ENCODE results near the gene PBOV1. TPM values are rescaled to one million over a fixed set of nuclear protein-coding genes. Genes with fewer than 3 reads are reported as not detected.

The PBOV1 gene
- total RNA-seq, 1 donor = not detected

- H3K4me1 ChIP-seq (ENCODE audit: insufficient read depth, low read length) = no peaks in the 10 kb centered on the region
- no peaks in the 10 kb centered on the region for H3K9me3 ChIP-seq (ENCODE audit: low read depth, low read length)
- no peak overlapping the region for H3K4me3 ChIP-seq (ENCODE audit: low read length)
- no peaks in the 10 kb centered on the region for H3K27me3 ChIP-seq (ENCODE audit: insufficient read depth, low read length)
These were observed 15.0 kb downstream of the PBOV1 start for GRCh38 chr6:138203315-138203714.

GRCh38 chr6:138201836-138202235, 16.5 kb downstream of the PBOV1 start:
- H3K4me3 ChIP-seq (ENCODE audit: low read length) = no peak overlapping the region

GRCh38 chr6:138198430-138199091, 19.7 kb downstream of the PBOV1 start:
- Histone ChIP-seq H3K9me3 (ENCODE audit: low read depth, low read length) (no peaks in the 10 kb centered on the region), H3K27me3 (ENCODE audit: insufficient read depth, low read length) (no peaks in the 10 kb centered on the region), H3K4me1 (ENCODE audit: insufficient read depth, low read length) (no peaks in the 10 kb centered on the region), H3K4me3 (ENCODE audit: low read length) (no peak overlapping the region)

More at GRCh38 chr6:138201836-138202235, 16.5 kb downstream of the PBOV1 start:
- Histone ChIP-seq H3K4me1 (ENCODE audit: insufficient read depth, low read length) (no peaks in the 10 kb centered on the region), H3K27me3 (ENCODE audit: insufficient read depth, low read length) (no peaks in the 10 kb centered on the region), H3K9me3 (ENCODE audit: low read depth, low read length) (no peaks in the 10 kb centered on the region)

- Histone ChIP-seq H3K27me3 (ENCODE audit: insufficient read depth, low read length) (no peaks in the 10 kb centered on the region), H3K4me1 (ENCODE audit: insufficient read depth, low read length) (no peaks in the 10 kb centered on the region)
These were observed 20.7 kb downstream of the PBOV1 start for GRCh38 chr6:138197570-138197969.

GRCh38 chr6:138196122-138196738, 22.1 kb downstream of the PBOV1 start:
- no peaks in the 10 kb centered on the region for H3K4me1 ChIP-seq (ENCODE audit: insufficient read depth, low read length)
- H3K9me3 ChIP-seq (ENCODE audit: low read depth, low read length) = no peaks in the 10 kb centered on the region
- no peak overlapping the region for H3K4me3 ChIP-seq (ENCODE audit: low read length)
- H3K27me3 ChIP-seq (ENCODE audit: insufficient read depth, low read length) = no peaks in the 10 kb centered on the region

More at GRCh38 chr6:138197570-138197969, 20.7 kb downstream of the PBOV1 start:
- Histone ChIP-seq H3K9me3 (ENCODE audit: low read depth, low read length) (no peaks in the 10 kb centered on the region), H3K4me3 (ENCODE audit: low read length) (no peak overlapping the region)

- no peaks in the 10 kb centered on the region for H3K9me3 ChIP-seq (ENCODE audit: low read depth, low read length)
- no peak overlapping the region for H3K4me3 ChIP-seq (ENCODE audit: low read length)
- H3K4me1 ChIP-seq (ENCODE audit: insufficient read depth, low read length) = no peaks in the 10 kb centered on the region
- H3K27me3 ChIP-seq (ENCODE audit: insufficient read depth, low read length) = no peaks in the 10 kb centered on the region
These were observed 24.0 kb downstream of the PBOV1 start for GRCh38 chr6:138194287-138194686.

- Histone ChIP-seq H3K4me3 (ENCODE audit: low read length) (no peak overlapping the region), H3K4me1 (ENCODE audit: insufficient read depth, low read length) (no peaks in the 10 kb centered on the region), H3K27me3 (ENCODE audit: insufficient read depth, low read length) (no peaks in the 10 kb centered on the region), H3K9me3 (ENCODE audit: low read depth, low read length) (no peaks in the 10 kb centered on the region)
These were observed 29.9 kb downstream of the PBOV1 start for GRCh38 chr6:138188278-138188941.

GRCh38 chr6:138187156-138187555, 31.1 kb downstream of the PBOV1 start:
- H3K27me3 ChIP-seq (ENCODE audit: insufficient read depth, low read length) = no peaks in the 10 kb centered on the region
- H3K4me3 ChIP-seq (ENCODE audit: low read length) = no peak overlapping the region
- no peaks in the 10 kb centered on the region for H3K9me3 ChIP-seq (ENCODE audit: low read depth, low read length)
- no peaks in the 10 kb centered on the region for H3K4me1 ChIP-seq (ENCODE audit: insufficient read depth, low read length)

GRCh38 chr6:138184230-138184629, 34.1 kb downstream of the PBOV1 start:
- Histone ChIP-seq H3K4me1 (ENCODE audit: insufficient read depth, low read length) (no peaks in the 10 kb centered on the region), H3K4me3 (ENCODE audit: low read length) (no peak overlapping the region), H3K27me3 (ENCODE audit: insufficient read depth, low read length) (peaks cover 3% of the 10 kb centered on the region), H3K9me3 (ENCODE audit: low read depth, low read length) (no peaks in the 10 kb centered on the region)

GRCh38 chr6:138183790-138184134, 34.5 kb downstream of the PBOV1 start:
- H3K4me3 ChIP-seq (ENCODE audit: low read length) = no peak overlapping the region
- no peaks in the 10 kb centered on the region for H3K9me3 ChIP-seq (ENCODE audit: low read depth, low read length)
- no peaks in the 10 kb centered on the region for H3K4me1 ChIP-seq (ENCODE audit: insufficient read depth, low read length)
- peaks cover 3% of the 10 kb centered on the region for H3K27me3 ChIP-seq (ENCODE audit: insufficient read depth, low read length)

GRCh38 chr6:138182939-138183789, 35.1 kb downstream of the PBOV1 start:
- Histone ChIP-seq H3K27me3 (ENCODE audit: insufficient read depth, low read length) (peaks cover 3% of the 10 kb centered on the region), H3K4me3 (ENCODE audit: low read length) (no peak overlapping the region), H3K9me3 (ENCODE audit: low read depth, low read length) (no peaks in the 10 kb centered on the region), H3K4me1 (ENCODE audit: insufficient read depth, low read length) (no peaks in the 10 kb centered on the region)

- Histone ChIP-seq H3K4me1 (ENCODE audit: insufficient read depth, low read length) (no peaks in the 10 kb centered on the region), H3K27me3 (ENCODE audit: insufficient read depth, low read length) (peaks cover 16% of the 10 kb centered on the region), H3K4me3 (ENCODE audit: low read length) (no peak overlapping the region), H3K9me3 (ENCODE audit: low read depth, low read length) (peaks cover 4% of the 10 kb centered on the region)
These were observed 41.5 kb downstream of the PBOV1 start for GRCh38 chr6:138176652-138177232.

- Histone ChIP-seq H3K4me3 (ENCODE audit: low read length) (no peak overlapping the region), H3K9me3 (ENCODE audit: low read depth, low read length) (peaks cover 4% of the 10 kb centered on the region), H3K4me1 (ENCODE audit: insufficient read depth, low read length) (no peaks in the 10 kb centered on the region), H3K27me3 (ENCODE audit: insufficient read depth, low read length) (peaks cover 19% of the 10 kb centered on the region)
These were observed 42.7 kb downstream of the PBOV1 start for GRCh38 chr6:138175596-138175995.

Measured in mononuclear cell (primary cell).